ELR (cell line): Measurements from ENCODE around the gene SEMA4B.

ENCODE experiments used
- DNase-seq: peaks from one replicate; pipeline ENCODE4 v3.0.0-alpha.2; 2015; ENCODE audit warnings: low read depth

Gene SEMA4B

GRCh38 chr15:90205050-90205848 lies 4.1 kb downstream of the SEMA4B start:
- DNase-seq: no peak

- no peak for DNase-seq
Measured at GRCh38 chr15:90205886-90206285, 4.8 kb downstream of the SEMA4B start.

- DNase-seq: no peak
Measured at GRCh38 chr15:90207252-90207651, 6.1 kb downstream of the SEMA4B start.

GRCh38 chr15:90208356-90208755 lies 7.2 kb downstream of the SEMA4B start:
- DNase-seq: no peak

GRCh38 chr15:90209591-90209990 lies 8.5 kb downstream of the SEMA4B start:
- peak; percentile 50 for DNase-seq

- no peak for DNase-seq
Measured at GRCh38 chr15:90210593-90210992, 9.5 kb downstream of the SEMA4B start.

- no peak for DNase-seq
Measured at GRCh38 chr15:90211009-90211408, 9.9 kb downstream of the SEMA4B start.

GRCh38 chr15:90211440-90212143 lies 10.5 kb downstream of the SEMA4B start:
- DNase-seq: peak; percentile 94

GRCh38 chr15:90212221-90213098 lies 11.3 kb downstream of the SEMA4B start:
- no peak for DNase-seq

GRCh38 chr15:90213122-90213817 lies 12.1 kb downstream of the SEMA4B start:
- no peak for DNase-seq

- no peak for DNase-seq
Measured at GRCh38 chr15:90213818-90214204, 12.7 kb downstream of the SEMA4B start.

- DNase-seq: peak; percentile 52
Measured at GRCh38 chr15:90214553-90215196, 13.5 kb downstream of the SEMA4B start.

- no peak for DNase-seq
Measured at GRCh38 chr15:90217671-90218394, 16.7 kb downstream of the SEMA4B start.

GRCh38 chr15:90219421-90220141 lies 18.5 kb downstream of the SEMA4B start:
- peak; percentile 44 for DNase-seq

- peak; percentile 77 for DNase-seq
Measured at GRCh38 chr15:90221246-90221900, 20.2 kb downstream of the SEMA4B start.

- no peak for DNase-seq
Measured at GRCh38 chr15:90222547-90222946, 21.4 kb downstream of the SEMA4B start.

- DNase-seq: no peak
Measured at GRCh38 chr15:90223441-90224165, 22.5 kb downstream of the SEMA4B start.

GRCh38 chr15:90225047-90225446 lies 23.9 kb downstream of the SEMA4B start:
- no peak for DNase-seq
